Ovary (tissue), 3 donors: ENCODE data around the gene MACROH2A1.

ENCODE experiments used
- EP300 ChIP-seq: sonication (generic); formaldehyde crosslinking; IDR thresholded peaks from one replicate; pipeline ENCODE4 v1.6.1; 2017; ENCODE audit warnings: antibody characterized with exemption
- POLR2A ChIP-seq: fragments of 450-650 bp; IDR thresholded peaks from one replicate; pipeline ENCODE4 v1.6.1; 2017; ENCODE audit warnings: antibody characterized with exemption, mild to moderate bottlenecking, moderate library complexity
- TF ChIP-seq, protein P1 (sequence below), 3 donors: fragments of 450-650 bp in 2 of 3; fragments of 200-600 bp in 1 of 3; IDR thresholded peaks; one replicate each; pipeline versions ENCODE4 v1.5.1 to v1.8.0; 2016 to 2022; ENCODE audit warnings: antibody characterized with exemption in 3 of 3, mild to moderate bottlenecking in 1 of 3
- donor health status: DM: no; HTN: no; CAD: no.

DNA sequence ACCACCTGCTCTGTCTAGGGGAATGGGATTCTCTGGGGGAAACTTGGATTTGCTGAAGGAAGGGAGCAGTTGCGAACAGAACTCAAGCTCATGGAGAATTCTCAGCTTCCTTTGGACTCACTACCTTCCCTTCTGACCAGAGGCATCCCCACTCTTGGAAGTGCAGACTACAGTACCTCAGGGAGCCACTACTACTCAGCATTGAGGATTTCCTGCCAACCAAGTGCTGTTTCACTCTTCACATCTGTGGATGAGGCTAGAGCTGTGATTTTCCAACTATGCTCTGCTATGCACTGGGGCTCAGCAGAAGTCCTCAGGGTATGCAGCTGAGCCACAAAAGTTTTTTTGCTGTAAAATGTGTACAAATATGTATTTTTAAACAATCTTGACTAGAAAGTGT is 43.9 kb downstream of the MACROH2A1 start:
- TF ChIP-seq, protein P1, sequence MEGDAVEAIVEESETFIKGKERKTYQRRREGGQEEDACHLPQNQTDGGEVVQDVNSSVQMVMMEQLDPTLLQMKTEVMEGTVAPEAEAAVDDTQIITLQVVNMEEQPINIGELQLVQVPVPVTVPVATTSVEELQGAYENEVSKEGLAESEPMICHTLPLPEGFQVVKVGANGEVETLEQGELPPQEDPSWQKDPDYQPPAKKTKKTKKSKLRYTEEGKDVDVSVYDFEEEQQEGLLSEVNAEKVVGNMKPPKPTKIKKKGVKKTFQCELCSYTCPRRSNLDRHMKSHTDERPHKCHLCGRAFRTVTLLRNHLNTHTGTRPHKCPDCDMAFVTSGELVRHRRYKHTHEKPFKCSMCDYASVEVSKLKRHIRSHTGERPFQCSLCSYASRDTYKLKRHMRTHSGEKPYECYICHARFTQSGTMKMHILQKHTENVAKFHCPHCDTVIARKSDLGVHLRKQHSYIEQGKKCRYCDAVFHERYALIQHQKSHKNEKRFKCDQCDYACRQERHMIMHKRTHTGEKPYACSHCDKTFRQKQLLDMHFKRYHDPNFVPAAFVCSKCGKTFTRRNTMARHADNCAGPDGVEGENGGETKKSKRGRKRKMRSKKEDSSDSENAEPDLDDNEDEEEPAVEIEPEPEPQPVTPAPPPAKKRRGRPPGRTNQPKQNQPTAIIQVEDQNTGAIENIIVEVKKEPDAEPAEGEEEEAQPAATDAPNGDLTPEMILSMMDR (IDR thresholded peaks at IDR 0.05), result no peak
- TF ChIP-seq POLR2A, result no peak
- TF ChIP-seq EP300, result no peak
